Stimulated activated CD4-positive, alpha-beta T cell treated with anti-CD3 and anti-CD28 coated beads, Interleukin-15, amount 100 ng/mL, for 1 hour (primary cell): ENCODE data around the gene RNF115.
"Not testable (repeated sequence)": the region's sequence is repeated elsewhere in the genome, so short reads cannot be mapped to it uniquely, and the experiment has no call there.

Experiments
- DNase-seq, 2 donors: peaks; one replicate each; pipeline ENCODE4 v3.0.0-alpha.2; 2020; ENCODE audit warnings: low read depth in 1 of 2, low spot score in 1 of 2

RNF115 gene

DNA sequence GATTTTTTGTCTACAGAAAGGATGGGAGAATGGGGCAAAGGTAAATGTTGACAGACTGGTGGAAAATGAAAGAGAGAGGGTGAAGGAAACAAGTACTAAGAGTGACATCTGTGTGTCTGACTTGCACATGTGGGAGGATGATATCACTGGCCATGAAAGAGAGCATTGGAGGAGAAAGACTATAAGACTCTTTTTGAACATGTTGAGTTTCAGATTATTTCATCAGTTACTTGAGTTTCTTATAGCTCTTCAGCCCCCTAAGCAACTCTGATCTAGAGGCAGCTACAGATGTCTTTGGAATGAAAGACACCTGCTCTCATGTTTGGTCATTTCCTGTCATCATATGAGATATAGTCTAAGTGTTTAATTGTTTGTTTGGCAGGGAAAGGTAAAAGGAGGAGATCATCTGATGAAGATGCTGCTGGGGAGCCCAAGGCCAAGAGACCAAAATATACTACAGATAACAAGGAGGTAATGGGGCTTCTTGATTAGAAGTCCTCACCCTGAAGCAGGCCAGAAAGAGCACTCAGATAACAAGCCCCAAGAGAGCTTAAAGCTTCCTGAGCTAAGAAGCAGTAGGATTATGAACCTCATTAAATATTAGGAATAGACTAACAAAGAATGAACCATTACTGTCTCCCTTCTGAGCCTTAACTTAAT lies 4.6 kb upstream of the RNF115 start:
- no peak for DNase-seq

DNA sequence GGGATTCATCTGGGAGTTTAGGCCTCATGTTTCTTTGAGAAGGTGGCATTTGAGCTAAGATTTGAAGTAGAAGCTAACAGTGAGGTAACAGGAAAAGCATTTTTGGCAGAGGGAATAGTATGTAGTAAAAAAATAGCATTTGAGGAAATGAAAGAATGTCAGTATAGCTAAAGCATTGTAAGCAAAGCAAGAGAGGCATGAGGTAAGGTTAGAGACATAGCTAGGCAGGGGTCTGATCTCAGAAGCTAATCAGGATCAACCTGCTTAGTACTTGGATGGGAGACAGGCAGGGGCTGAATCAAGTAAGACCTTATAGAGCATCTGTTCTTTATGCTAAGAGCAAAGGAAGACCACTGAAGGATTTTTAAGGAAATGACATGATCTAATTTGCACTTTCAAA lies 4.1 kb upstream of the RNF115 start:
- DNase-seq: no peak

- DNase-seq: no peak
These were observed 2.1 kb upstream of the RNF115 start for GRCh38 chr1:145826030-145826429.

DNA sequence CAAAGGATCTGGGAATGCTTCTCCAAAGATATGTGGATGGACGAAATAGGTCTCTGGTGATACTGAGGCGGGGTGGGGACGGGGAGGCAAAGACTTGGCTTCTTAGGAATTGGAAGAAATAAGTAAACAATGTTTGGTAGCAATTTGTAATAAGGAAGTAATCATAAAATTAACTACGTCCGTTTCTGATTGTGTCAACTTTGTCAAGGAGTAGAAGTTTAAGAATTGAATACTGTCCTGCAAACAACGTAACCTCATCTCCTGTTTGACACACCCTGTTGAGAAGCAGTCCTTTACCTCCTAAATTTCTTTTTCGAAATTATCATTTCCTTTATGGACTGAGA lies 576 bp upstream of the RNF115 start:
- DNase-seq: no peak

DNA sequence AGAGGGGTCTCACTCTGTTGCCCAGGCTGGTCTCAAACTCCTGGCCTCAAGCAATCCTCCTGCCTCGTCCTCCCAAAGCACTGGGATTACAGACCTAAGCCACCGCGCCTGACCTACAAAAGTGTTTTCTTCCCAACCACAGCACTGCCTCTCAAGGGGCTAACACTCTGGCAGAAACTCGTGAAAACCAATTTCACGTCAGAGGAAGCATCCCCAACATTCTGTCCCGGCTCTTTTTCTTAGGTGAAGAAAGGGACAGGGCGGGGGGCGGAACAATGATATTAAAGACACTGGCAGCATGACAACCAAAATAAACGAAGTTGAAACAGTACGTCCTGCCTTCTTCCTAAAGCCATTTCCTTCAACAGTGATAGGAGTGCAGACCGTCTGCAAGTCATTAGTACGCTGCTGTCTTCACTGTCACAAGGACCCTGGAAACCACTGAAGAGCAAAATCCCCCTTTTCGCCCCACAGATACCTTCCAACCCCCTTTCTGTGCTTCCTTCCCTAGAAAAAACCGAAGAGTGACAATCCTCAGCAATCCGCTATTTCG lies 1.0 kb downstream of the RNF115 start:
- not testable (repeated sequence) for DNase-seq

DNA sequence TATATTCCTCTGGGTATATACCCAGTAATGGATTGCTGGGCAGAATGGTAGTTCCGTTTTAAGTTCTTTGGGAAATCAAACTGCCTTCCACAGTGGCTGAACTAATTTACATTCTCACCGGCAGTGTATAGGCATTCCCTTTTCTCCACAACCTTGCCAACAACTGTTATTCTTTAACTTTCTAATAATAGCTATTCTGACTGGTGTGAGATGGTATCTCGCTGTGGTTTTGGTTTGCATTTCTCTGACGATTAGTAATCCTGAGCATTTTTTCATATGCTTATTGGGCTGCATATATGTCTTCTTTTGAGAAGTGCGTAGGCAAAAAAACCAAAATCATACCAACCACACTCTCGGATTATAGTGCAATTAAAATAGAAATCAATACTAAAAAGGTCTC lies 5.8 kb downstream of the RNF115 start:
- not testable (repeated sequence) for DNase-seq

- DNase-seq: not testable (repeated sequence)
These were observed 10.7 kb downstream of the RNF115 start for GRCh38 chr1:145812977-145813810.

DNA sequence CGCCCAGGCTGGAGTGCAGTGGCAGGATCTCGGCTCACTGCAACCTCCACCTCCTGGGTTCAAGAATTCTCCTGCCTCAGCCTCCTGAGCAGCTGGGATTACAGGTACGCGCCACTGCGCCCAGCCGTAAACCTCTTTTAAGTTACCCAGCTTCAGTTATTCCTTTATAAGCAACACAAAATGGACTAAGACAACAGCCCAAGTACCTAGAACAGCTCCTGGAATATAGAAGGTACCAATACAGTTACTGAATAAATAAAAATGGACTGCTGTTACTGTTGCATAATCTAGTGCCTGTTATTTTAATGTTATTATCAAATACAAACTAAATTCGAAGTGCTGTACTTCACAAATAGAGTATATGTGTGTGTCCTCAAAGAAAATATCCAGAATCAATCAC lies 17.1 kb downstream of the RNF115 start:
- no peak for DNase-seq

DNA sequence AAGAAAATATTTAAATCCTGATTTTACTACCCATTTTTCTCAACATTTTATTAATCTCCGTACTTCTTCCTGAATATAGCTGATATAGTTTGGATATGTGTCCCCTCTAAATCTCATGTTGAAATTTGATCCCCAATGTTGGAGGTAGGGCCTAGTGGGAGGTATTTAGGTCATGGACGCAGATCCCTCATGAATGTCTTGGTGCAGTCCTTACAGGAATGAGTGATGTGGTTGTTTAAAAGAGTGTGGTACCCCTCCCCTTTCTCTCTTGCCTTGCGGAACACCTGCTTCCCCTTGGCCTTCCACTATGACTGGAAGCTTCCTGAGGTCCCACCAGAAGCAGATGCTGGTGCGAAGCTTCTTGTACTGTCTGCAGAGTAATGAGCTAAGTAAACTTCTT lies 17.5 kb downstream of the RNF115 start:
- DNase-seq: no peak

- DNase-seq: no peak
These were observed 18.8 kb downstream of the RNF115 start for GRCh38 chr1:145805057-145805456.

GRCh38 chr1:145804235-145805045 lies 19.5 kb downstream of the RNF115 start:
- no peak for DNase-seq

- no peak for DNase-seq
These were observed 24.1 kb downstream of the RNF115 start for GRCh38 chr1:145799806-145800205.

DNA sequence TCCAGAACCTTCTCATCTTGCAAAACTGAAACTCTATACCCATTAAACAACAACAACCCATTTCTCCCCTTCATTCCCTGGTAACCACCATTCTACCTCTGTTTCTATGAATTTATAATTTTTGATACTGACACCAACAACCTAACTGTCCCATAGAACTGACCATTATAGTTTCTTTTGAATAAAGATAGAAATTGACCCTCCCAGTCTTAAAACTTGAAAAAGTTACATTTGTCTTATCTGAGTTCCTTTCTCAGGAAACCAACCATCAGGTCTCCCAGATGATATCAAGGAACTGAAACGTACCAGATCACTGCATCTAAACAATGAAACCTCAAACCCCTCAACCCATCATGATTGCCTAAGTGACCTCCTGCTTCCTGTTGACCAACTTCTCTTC lies 27.1 kb downstream of the RNF115 start:
- no peak for DNase-seq

GRCh38 chr1:145795257-145795881 lies 28.5 kb downstream of the RNF115 start:
- no peak for DNase-seq

DNA sequence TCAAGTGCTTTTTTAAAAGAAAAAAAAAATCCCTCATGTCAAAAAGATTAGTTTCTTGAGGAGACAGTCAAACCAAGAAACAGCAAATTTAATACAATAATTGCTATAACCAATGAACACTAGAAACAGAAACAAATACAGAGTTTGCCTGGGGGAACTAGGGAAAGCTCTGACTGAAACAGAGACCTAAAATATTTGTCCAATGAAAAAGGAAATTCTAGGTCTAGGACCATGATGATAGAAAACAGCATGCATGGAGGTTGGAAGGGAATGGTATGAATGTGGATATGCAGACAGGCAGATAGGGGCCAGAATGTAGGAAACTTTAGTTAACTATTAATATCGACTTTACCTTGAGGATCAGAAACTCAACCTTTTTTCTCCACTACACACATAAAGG lies 31.4 kb downstream of the RNF115 start:
- no peak for DNase-seq

DNA sequence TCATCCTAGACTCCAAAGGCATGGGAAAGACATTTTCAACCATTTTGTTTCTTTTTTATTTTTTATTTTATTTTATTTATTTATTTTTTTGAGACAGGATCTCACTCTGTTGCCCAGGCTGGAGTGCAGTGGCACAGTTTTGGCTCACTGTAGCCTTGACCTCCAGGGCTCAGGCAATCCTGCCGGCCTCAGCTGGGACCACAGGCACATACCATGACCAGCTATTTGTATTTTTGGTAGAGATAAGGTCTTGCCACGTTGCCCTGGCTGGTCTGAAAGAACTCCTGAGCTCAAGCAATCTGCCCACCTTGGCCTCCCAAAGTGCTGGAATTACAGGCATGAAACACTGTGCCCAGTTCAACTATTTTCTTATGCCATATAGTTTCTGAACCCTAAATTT lies 32.0 kb downstream of the RNF115 start:
- not testable (repeated sequence) for DNase-seq

- no peak for DNase-seq
These were observed 35.3 kb downstream of the RNF115 start for GRCh38 chr1:145788580-145788979.

GRCh38 chr1:145786271-145786670 lies 37.6 kb downstream of the RNF115 start:
- no peak for DNase-seq

DNA sequence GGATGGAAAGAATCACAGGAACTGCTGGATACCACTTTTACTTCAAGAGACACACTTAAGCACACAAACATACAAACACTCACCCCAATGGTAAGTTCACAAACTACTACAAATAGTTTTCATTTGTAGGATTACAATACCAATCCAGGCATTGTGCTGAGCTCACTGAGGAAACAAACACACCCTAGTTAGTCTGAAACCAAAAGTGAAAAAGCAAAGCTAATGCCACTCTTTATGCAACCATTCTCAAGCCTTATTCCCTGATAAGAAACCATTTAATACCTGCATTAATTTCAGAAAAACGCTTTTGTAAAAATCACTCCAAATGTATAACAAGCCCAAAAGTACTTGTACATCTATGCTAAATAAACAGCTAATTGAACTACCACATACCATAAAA lies 38.3 kb downstream of the RNF115 start:
- DNase-seq: no peak

DNA sequence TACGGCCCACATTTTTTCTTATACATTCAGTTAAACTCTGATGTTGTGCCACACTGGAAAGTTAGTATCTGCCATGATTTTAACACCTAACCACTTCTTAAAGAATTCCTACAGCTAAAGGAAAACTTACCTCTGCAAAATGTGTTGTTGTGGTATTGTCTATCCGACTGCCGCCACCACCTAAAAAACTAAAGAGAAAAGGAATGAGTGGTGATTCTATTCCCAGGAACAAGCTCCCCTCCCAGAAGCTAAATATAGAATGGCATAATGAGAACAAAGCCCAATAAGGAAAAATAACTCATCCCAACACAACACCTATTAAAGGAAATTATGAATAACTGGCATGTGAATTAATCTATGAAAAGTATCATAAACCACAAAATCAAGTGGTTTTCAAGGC lies 39.5 kb downstream of the RNF115 start:
- no peak for DNase-seq
